Right lobe of liver (tissue), 6 donors: ENCODE data around the gene CFI. TPM values are rescaled to one million over a fixed set of nuclear protein-coding genes. Genes with fewer than 3 reads are reported as not detected.

Source experiments
- ATAC-seq, 4 donors: fragments of 200-7000 bp; cut with Tn5 transposase; one replicate each; pipeline ENCODE4 v1.9.1; 2020; ENCODE audit warnings: mild to moderate bottlenecking in 4 of 4, moderate library complexity in 4 of 4
- DNase-seq, 3 donors: peaks; one replicate each; pipeline ENCODE4 v3.0.0-alpha.2; 2020
- H3K27ac ChIP-seq, 3 donors: fragments of 200-600 bp; one replicate each; pipeline ENCODE4 v1.8.0; 2022
- H3K27me3 ChIP-seq, 2 donors: fragments of 200-600 bp; one replicate each; pipeline ENCODE4 v1.8.0; 2022
- H3K36me3 ChIP-seq, 4 donors: fragments of 200-600 bp; sonication (generic) in 1 of 4; one replicate each; pipeline versions ENCODE4 v1.5.1 to v1.8.0; 2017 to 2022; ENCODE audit warnings: control low read depth in 1 of 4
- H3K4me1 ChIP-seq, 4 donors: fragments of 200-600 bp; sonication (generic) in 1 of 4; one replicate each; pipeline versions ENCODE4 v1.5.1 to v1.8.0; 2017 to 2022; ENCODE audit warnings: control low read depth in 1 of 4
- H3K4me3 ChIP-seq, 3 donors: fragments of 200-600 bp; one replicate each; pipeline ENCODE4 v1.8.0; 2022
- H3K9me3 ChIP-seq, 4 donors: fragments of 200-600 bp; sonication (generic) in 1 of 4; one replicate each; pipeline versions ENCODE4 v1.5.1 to v1.8.0; 2017 to 2022; ENCODE audit warnings: control low read depth in 1 of 4
- POLR2A ChIP-seq: fragments of 450-650 bp; IDR thresholded peaks from one replicate; pipeline ENCODE4 v1.6.1; 2017; ENCODE audit warnings: antibody characterized with exemption, mild to moderate bottlenecking
- WGBS: methylation state at CpG from one replicate; pipeline ENCODE4 v1.1.6; 2018; ENCODE audit warnings: low coverage, low lambda C conversion rate; ENCODE audit not compliant: insufficient coverage; ENCODE audit errors: missing lambda C conversion rate; 5-methylcytosine and 5-hydroxymethylcytosine counted together
- intact Hi-C, 2 donors: fragments of 100-400 bp; cut with DNase I; formaldehyde crosslinking; loops; one replicate each; pipeline versions ENCODE4 v1.11.2 to v1.14.1; 2022
- total RNA-seq, 6 experiments: library from RNA; depleted of rRNA in 2 of 6; stranded (reverse); fragments of >200 nt in 2 of 6; fragmentation: NEBNext Ultra II Directional in 3 of 6; extraction: Animal tissue kit (Norgen Biotek cat#: 25700) in 3 of 6; gene quantifications; one replicate each; pipeline versions ENCODE4 v1.1.0 to v1.2.4, GENCODE V29; 2016 to 2023
- TF ChIP-seq, protein P1 (sequence below), 4 donors: fragments of 200-600 bp in 3 of 4; fragments of 450-650 bp in 1 of 4; IDR thresholded peaks; one replicate each; pipeline versions ENCODE4 v1.5.1 to v1.8.0; 2016 to 2022; ENCODE audit warnings: antibody characterized with exemption in 4 of 4, mild to moderate bottlenecking in 2 of 4
- donor health status: DM: no; HTN: yes; CAD: no.
- donor health status: DM: no; HTN: no; CAD: no.
- donor health status: DM: no; HTN: no; CAD: no.
- donor health status: DM: no; HTN: yes; CAD: no.
- donor health status: DM: no; HTN: yes; CAD: no.

The CFI gene
- total RNA-seq, 6 experiments from 2014 or later, result 316 to 610 (median 469) TPM

DNA sequence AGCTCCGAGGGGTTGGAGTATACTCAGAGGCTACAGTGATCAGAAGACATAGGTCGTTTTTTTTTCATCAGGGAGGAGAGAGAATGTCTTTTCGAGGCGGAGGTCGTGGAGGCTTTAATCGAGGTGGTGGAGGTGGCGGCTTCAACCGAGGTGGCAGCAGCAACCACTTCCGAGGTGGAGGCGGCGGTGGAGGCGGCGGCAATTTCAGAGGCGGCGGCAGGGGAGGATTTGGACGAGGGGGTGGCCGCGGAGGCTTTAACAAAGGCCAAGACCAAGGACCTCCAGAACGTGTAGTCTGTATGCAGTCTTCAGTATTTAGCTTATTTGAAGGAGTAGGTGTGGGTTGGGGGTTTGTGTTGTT, 14.3 kb upstream of the CFI start:
- intact Hi-C loops, result loop anchor here in 1 of 2 donors (10.0 kb wide), 1 partner anchor 121 kb away; no protein-coding TSS in a partner anchor
- TF ChIP-seq, protein P1, sequence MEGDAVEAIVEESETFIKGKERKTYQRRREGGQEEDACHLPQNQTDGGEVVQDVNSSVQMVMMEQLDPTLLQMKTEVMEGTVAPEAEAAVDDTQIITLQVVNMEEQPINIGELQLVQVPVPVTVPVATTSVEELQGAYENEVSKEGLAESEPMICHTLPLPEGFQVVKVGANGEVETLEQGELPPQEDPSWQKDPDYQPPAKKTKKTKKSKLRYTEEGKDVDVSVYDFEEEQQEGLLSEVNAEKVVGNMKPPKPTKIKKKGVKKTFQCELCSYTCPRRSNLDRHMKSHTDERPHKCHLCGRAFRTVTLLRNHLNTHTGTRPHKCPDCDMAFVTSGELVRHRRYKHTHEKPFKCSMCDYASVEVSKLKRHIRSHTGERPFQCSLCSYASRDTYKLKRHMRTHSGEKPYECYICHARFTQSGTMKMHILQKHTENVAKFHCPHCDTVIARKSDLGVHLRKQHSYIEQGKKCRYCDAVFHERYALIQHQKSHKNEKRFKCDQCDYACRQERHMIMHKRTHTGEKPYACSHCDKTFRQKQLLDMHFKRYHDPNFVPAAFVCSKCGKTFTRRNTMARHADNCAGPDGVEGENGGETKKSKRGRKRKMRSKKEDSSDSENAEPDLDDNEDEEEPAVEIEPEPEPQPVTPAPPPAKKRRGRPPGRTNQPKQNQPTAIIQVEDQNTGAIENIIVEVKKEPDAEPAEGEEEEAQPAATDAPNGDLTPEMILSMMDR (IDR thresholded peaks at IDR 0.05), result no peak
- TF ChIP-seq POLR2A, result no peak

DNA sequence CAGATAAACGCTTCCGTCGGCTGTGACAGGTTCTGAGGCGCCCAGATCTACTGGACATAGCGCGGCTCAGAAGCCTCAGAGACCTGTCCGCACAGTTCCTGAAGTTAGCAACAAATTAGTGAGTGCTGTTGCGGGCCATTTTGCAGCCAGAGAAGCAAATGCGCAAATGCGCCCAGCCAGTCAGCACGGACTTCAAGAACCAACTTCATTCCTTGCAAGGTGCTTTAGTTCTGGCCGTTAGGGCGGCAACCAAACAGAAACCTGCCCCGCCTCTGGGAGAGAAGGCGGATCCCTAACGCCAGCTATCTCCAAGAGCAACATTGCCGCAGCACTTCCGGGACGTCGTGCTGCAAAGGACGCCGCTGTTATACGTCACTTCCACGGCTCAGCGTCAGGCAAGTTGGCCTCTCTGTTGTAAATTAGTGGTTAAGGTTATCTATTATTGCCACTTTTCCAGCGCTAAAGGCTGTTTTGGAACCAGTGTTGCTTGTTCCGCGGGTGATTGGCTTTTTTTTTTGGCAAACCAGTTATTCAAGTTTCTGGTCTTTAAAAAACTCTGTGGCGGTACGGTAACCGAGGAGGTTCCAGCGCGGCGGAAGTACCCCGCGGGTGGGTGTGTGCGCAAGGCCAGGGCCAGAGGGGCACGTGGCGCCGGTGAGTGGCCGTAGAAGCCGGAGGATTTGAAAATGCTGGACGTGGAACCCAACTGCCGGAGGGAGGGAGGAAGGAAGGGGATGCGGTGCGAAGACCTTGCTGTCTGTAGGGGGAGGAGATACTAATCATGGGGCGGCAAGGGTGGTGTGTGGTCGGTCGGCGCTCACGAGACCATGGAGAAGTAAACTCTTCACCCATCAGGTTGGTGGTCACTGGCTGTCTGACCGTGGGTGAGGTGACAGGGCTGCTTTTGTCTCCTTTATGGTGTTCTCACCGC, 13.6 kb upstream of the CFI start, which contains the start of gene GAR1:
Gene GAR1 (plus strand): TSS at position 612 of the 931 bp plus-strand sequence. CDS start 403 bp downstream, outside the sequence.
- intact Hi-C loops, result loop anchor here in 1 of 2 donors (10.0 kb wide), 1 partner anchor 121 kb away; no protein-coding TSS in a partner anchor
- 0% methylated on average over 42 of the region's 53 CpGs for WGBS

More for the DNA sequence above, 14.3 kb upstream of the CFI start:
- Histone ChIP-seq H3K36me3 (peaks cover 0 to 12% (median 0%) of the 10 kb centered on the region in 4 donors), H3K4me3 (peak overlapping the region; percentile 72 to 82 (median 80)), H3K27ac (peak overlapping the region in 2 of 3 donors; percentile 79 to 84), H3K4me1 (peaks cover 0 to 11% (median 4%) of the 10 kb centered on the region in 4 donors), H3K9me3 (no peaks in the 10 kb centered on the region), H3K27me3 (no peaks in the 10 kb centered on the region)
- peak in 1 of 3 donors; percentile 33 for DNase-seq
- no peak for ATAC-seq
- WGBS, result 0% methylated on average over 18 of the region's 19 CpGs

DNA sequence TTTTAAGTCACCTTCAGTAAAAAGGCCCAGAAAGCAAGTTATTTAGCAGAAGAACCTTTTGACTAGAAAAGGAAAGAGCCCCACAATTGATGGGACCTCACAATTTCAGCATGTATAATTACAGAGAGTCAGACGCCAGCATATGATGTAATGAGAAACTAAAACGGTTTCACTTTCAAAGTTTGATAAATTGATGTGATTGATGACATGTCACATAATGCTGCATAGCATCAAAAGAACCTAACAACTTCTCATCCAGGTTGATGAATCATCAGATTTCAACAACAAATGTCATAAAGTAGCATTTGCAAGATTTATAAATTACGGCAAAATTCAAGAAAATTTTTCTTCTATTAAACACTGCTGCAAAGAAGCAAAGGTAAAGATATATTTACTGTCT, 9.9 kb upstream of the CFI start:
- Histone ChIP-seq H3K27me3 (no peaks in the 10 kb centered on the region), H3K36me3 (no peaks in the 10 kb centered on the region), H3K27ac (no peak overlapping the region), H3K4me3 (no peak overlapping the region), H3K4me1 (peaks cover 0 to 6% (median 3%) of the 10 kb centered on the region in 4 donors), H3K9me3 (no peaks in the 10 kb centered on the region)
- intact Hi-C loops, result loop anchor here in 1 of 2 donors (10.0 kb wide), 1 partner anchor 117 kb away; no protein-coding TSS in a partner anchor
- ATAC-seq, result no peak
- TF ChIP-seq, protein P1 (IDR thresholded peaks at IDR 0.05), result no peak
- no peak for TF ChIP-seq POLR2A
- DNase-seq, result no peak
- WGBS, result 44% methylated on average over 3 of the region's 3 CpGs

More for the DNA sequence above, 13.6 kb upstream of the CFI start, which contains the start of gene GAR1:
- Histone ChIP-seq H3K9me3 (no peaks in the 10 kb centered on the region), H3K36me3 (peaks cover 0 to 12% (median 0%) of the 10 kb centered on the region in 4 donors), H3K27ac (peak within 1 kb of the TSS; percentile 79 to 84 (median 79)), H3K27me3 (no peaks in the 10 kb centered on the region), H3K4me3 (peak within 1 kb of the TSS; percentile 72 to 82 (median 80)), H3K4me1 (peaks cover 0 to 11% (median 4%) of the 10 kb centered on the region in 4 donors)
- TF ChIP-seq POLR2A, result no peak
- TF ChIP-seq, protein P1 (IDR thresholded peaks at IDR 0.05), result no peak
- ATAC-seq, result peak; percentile 99 to 100 (median 99)
- DNase-seq, result peak; percentile 90 to 94 (median 94)

DNA sequence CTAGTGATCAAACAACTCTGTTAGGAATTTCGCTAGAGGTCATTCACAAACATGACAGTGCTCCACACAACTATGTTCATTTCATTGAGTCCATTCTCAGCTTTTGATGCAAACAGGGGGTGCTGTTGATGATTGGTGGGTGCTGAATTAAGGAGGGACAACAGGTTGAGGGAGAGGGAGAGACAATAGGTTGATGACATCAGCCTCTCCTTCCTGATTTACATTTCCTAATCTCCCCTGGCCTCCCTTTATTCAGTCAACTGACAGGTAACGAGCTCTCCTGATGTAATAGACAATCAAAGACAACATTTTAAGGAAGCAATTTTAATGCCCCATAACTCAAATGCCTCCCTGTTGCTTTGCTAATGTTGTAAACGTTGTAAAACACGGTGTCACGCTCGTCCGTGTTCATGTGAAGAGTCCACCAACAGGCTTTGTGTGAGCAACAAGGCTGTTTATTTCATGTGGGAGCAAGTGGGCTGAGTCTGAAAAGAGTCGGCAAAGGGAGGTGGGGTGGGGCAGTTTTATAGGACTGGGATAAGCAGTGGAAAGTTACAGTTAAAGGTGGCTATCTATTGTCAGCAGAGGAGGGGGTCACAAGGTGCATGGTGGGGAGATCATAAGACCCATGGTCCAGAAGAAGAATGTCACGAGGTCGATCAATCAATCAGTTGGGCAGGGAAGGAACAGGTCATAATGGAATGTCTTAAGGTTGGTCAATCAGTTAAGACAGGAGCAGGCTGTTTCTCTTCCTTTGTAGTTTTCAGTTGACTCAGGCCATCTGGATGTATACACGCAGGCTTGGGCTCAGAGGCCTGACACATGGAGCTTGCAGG, 9.0 kb upstream of the CFI start:
- Histone ChIP-seq H3K9me3 (no peaks in the 10 kb centered on the region), H3K36me3 (no peaks in the 10 kb centered on the region), H3K27ac (no peak overlapping the region), H3K27me3 (no peaks in the 10 kb centered on the region), H3K4me1 (no peaks in the 10 kb centered on the region), H3K4me3 (no peak overlapping the region)
- no peak for TF ChIP-seq POLR2A
- TF ChIP-seq, protein P1 (IDR thresholded peaks at IDR 0.05), result no peak
- ATAC-seq, result no peak
- WGBS, result 78% methylated on average over 11 of the region's 11 CpGs
- intact Hi-C loops, result loop anchor here in 1 of 2 donors (10.0 kb wide), 1 partner anchor 116 kb away; no protein-coding TSS in a partner anchor
- no peak for DNase-seq
